Measurements from ENCODE around the gene CTNNA2. TPM values are rescaled to one million over a fixed set of nuclear protein-coding genes. Genes with fewer than 3 reads are reported as not detected.

CTNNA2 gene
- total RNA-seq, 4 donors from 2014 or later, result 0.19 TPM; not detected in 3

DNA sequence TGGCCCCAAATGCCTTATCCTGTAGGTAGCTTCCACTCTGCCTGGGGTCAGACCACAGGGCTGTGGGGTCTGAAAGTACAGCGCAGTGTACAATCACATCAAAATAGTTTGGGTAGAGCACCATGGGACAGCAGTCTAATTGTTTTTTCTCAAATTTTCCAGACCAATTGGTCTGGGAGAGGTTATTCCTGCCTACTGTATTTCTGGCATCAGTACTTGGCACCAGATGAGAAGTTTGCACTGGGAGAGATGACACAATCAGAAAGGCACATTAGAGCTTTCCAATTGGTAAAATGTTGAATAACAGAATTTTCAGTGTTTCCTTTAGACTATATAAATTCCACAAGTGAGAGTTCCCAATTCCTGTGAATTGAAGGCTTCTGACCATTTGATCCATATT lies 822.6 kb downstream of the CTNNA2 start:
- ATAC-seq (ENCODE audit: low FRiP score), result no peak
- no peak for TF ChIP-seq CTCF (IDR thresholded peaks at IDR 0.05)

GRCh38 chr2:80338794-80339193 lies 825.9 kb downstream of the CTNNA2 start:
- TF ChIP-seq CTCF (IDR thresholded peaks at IDR 0.05), result no peak

More for the DNA sequence above, 822.6 kb downstream of the CTNNA2 start:
- no peak for DNase-seq (ENCODE audit: low spot score)

GRCh38 chr2:80340022-80340421 lies 827.2 kb downstream of the CTNNA2 start:
- DNase-seq (ENCODE audit: low spot score) (no peak), ATAC-seq (ENCODE audit: low FRiP score) (no peak)
- TF ChIP-seq CTCF (IDR thresholded peaks at IDR 0.05), result no peak

More at GRCh38 chr2:80338794-80339193, 825.9 kb downstream of the CTNNA2 start:
- DNase-seq (ENCODE audit: low spot score), result no peak
- ATAC-seq (ENCODE audit: low FRiP score), result no peak

DNA sequence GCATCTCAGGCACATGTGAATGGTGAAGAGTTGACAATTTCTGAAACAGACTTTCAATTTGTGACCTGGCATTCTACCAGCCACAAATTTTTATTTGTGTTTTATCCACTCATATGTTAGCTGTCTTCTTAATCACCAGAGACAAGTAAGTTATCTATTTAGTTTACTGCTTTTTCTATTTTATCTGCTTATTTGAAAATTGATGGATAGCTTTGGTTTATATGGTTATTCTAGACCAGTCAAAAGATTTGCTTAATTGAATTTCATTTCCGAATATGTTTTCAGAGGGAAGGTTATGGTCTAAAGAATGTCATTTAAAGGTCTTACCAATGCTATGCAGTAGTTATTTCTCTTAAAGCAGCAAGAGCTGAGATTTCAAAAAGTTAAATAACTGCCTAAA lies 835.2 kb downstream of the CTNNA2 start:
- no peak for DNase-seq (ENCODE audit: low spot score)
- TF ChIP-seq CTCF (IDR thresholded peaks at IDR 0.05), result no peak
- ATAC-seq (ENCODE audit: low FRiP score), result no peak

DNA sequence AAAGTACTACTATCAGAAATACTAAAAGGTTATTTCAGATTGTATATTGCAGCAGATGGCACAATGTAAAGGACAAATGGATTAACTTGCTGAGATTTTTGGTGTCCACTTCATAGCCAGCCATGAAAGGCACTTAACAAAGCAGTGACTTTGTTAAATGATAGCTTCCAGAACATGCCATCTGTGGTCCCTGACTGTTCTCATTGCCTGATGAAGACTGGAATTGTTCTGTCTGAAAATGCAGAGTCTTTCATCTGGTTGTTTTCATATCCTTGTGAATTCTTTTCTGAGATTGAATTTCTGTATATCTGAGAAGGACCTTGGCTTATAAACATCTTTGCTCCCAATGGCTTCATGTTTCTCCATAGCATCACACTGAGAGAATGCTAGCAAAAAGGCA lies 836.1 kb downstream of the CTNNA2 start:
- no peak for ATAC-seq (ENCODE audit: low FRiP score)
- no peak for TF ChIP-seq CTCF (IDR thresholded peaks at IDR 0.05)
- DNase-seq (ENCODE audit: low spot score), result no peak

- ATAC-seq (ENCODE audit: low FRiP score), result no peak
- DNase-seq (ENCODE audit: low spot score), result no peak
- no peak for TF ChIP-seq CTCF (IDR thresholded peaks at IDR 0.05)
Observed at GRCh38 chr2:80351231-80351630, 838.4 kb downstream of the CTNNA2 start.

DNA sequence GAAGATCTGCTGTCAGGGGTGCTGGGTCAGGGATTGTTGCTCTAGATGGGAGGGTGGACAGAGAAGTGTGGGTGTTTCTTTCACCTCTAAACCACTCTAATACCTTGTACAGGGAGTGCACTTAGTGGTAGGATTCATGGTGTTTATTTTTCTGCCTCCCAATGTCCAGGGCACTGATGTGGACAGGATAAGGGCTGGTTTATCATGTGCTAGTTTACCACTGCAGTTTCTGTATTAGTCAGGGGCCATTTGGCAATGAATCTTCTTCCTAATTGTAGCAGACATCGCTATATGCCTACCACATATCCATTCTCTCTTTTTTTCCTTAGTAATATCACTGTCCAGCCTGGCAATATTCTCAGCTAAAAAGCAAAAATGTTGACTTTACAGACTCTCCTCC lies 842.0 kb downstream of the CTNNA2 start:
- ATAC-seq (ENCODE audit: low FRiP score) (no peak), DNase-seq (ENCODE audit: low spot score) (no peak)
- no peak for TF ChIP-seq CTCF (IDR thresholded peaks at IDR 0.05)

Measured in omental fat pad (tissue), 4 donors.